Mucosa of gallbladder (tissue), 1 donor: ENCODE measurements around the gene GPR146. TPM values are rescaled to one million over a fixed set of nuclear protein-coding genes. Genes with fewer than 3 reads are reported as not detected.

Experiments used
- DNase-seq: peaks from one replicate; pipeline ENCODE4 v3.0.0-alpha.2; 2020; ENCODE audit warnings: low spot score
- total RNA-seq: library from RNA; stranded (reverse); gene quantifications from one replicate; pipeline ENCODE4 v1.2.1, GENCODE V29; 2021
- donor health status: DM: no; HTN: no; CAD: no.

GPR146 gene
- total RNA-seq, 1 donor from 2014 or later = 8.3 TPM

DNA sequence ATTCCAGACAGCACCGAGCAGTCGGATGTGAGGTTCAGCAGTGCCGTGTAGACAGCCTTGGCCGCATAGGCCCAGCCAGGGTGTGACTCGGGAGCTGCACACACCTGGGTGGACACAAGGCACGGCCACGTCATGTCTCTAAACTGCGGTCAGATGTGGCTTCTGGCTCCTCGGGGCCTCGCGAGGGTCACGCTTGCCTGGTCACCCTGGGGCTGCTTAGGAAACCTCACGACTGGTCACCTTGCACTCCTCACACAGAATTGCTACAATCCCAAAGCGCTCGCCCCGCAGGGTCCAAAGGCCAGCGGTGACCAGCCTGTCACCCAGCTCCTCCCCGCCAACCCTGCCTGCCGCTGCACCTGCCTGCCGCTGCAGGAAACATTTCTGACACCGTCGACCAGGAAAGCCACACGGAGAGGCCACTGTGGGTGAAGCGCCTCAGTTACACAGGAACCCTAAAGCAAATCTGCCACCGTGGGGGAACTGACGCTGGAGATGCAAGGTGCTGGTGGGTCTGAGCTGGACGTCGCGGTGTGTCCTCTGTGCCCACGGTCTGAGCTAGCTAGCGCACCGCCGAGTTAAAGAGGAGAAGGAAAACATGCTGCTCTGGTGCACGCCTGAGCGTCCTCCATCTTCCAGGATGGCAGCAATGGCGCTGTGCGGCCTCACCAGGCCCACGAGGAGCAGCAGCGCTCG is 48.6 kb downstream of the GPR146 start:
- no peak for DNase-seq

DNA sequence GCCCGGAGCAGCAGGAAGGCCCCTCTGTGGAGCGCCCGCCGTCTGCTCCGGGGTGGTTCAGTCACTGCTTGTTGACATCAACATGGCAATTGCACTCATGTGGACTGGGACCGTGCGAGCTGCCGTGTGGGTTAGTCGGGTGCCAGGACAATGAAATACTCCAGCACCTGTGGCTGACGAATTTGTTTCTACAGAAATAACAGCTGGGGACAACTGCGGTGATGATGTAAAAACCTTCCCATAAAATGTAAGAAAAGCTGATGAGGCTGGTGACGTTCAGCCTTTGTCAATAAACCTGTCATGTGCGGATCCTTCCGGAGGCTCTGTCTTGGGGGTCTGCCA is 49.1 kb downstream of the GPR146 start:
- no peak for DNase-seq

DNA sequence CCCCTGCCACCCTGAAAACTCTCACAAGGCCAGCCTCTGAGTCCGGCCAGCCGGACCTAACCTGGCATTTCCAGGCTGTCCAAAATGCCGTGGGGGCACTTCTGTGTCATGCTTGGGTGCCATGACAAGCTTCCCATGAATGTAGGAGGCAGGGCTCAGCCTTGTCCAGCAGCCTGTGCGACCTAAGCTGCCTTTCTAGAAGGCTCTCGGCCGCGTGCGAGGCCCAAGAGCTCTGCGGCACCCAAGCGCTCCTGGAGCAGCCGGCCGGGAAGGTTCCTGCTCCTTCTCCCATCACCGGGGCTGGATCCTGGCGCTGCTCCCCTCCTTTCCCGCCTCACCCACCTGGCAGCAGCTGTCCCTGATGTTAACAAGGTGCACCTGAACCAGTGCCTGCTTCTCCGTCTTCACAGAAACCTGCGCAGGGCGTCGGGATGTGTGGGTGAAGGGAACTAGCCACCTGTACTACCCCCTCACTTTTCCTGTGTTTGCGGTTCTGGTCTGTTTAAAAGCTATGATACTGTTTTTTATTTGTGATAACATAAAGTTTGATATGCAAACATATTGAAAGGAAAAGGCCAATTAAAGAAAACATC is 49.7 kb downstream of the GPR146 start:
- no peak for DNase-seq

GRCh38 chr7:1094870-1095269 is 50.5 kb downstream of the GPR146 start:
- no peak for DNase-seq

GRCh38 chr7:1095621-1096155 is 51.3 kb downstream of the GPR146 start:
- no peak for DNase-seq

- DNase-seq = no peak
Measured at GRCh38 chr7:1096156-1097119, 52.1 kb downstream of the GPR146 start.

GRCh38 chr7:1097120-1097504 is 52.8 kb downstream of the GPR146 start:
- DNase-seq = no peak

- no peak for DNase-seq
Measured at GRCh38 chr7:1098243-1099153, 54.2 kb downstream of the GPR146 start.

DNA sequence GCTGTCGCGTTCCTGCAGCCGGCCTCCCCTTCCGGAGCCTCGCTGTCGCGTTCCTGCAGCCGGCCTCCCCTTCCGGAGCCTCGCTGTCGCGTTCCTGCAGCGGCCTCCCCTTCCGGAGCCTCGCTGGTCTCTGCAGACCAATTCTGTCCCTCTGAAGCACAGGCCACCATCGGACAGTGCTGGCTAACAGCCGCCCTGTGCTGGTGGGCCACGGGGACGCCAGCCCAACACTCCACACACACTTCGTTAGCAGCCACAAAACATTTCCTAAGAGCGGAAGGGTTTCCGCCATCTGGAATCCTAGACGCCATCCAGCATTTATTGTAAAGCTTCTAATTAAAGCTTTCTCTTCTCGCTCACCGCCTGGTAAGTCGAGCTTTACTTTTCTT is 54.8 kb downstream of the GPR146 start:
- no peak for DNase-seq

DNA sequence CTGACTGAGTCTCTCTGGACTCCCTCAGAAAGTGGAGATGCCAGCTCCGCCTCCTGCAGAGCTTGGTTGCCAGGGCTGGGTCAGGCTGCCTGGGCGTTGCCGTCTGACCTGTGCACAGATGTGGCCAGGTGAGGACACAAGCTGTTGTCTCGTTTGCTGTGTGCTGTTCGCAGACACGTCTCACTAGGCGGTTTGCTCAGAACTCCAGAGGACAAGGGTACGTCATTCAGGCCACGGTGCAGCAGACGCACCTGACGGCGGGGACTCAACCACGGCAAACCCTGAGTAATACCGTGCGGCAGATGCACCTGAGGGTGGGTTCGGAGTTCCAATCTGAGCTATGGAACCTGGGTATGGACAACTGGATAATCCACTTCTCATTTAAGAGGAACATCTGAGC is 55.3 kb downstream of the GPR146 start:
- DNase-seq = no peak

- no peak for DNase-seq
Measured at GRCh38 chr7:1100386-1100785, 56.0 kb downstream of the GPR146 start.

GRCh38 chr7:1100834-1101562 is 56.7 kb downstream of the GPR146 start:
- no peak for DNase-seq

- no peak for DNase-seq
Measured at GRCh38 chr7:1101563-1102431, 57.5 kb downstream of the GPR146 start.

GRCh38 chr7:1103009-1103788 is 58.9 kb downstream of the GPR146 start:
- DNase-seq = no peak

- no peak for DNase-seq
Measured at GRCh38 chr7:1103789-1104515, 59.6 kb downstream of the GPR146 start.

- no peak for DNase-seq
Measured at GRCh38 chr7:1104516-1105179, 60.3 kb downstream of the GPR146 start.

- DNase-seq = no peak
Measured at GRCh38 chr7:1105189-1105588, 60.8 kb downstream of the GPR146 start.
